ENCODE results near the gene GLYATL1B.
"Not testable (repeated sequence)": the region's sequence is repeated elsewhere in the genome, so short reads cannot be mapped to it uniquely, and the experiment has no call there.

Gene GLYATL1B

DNA sequence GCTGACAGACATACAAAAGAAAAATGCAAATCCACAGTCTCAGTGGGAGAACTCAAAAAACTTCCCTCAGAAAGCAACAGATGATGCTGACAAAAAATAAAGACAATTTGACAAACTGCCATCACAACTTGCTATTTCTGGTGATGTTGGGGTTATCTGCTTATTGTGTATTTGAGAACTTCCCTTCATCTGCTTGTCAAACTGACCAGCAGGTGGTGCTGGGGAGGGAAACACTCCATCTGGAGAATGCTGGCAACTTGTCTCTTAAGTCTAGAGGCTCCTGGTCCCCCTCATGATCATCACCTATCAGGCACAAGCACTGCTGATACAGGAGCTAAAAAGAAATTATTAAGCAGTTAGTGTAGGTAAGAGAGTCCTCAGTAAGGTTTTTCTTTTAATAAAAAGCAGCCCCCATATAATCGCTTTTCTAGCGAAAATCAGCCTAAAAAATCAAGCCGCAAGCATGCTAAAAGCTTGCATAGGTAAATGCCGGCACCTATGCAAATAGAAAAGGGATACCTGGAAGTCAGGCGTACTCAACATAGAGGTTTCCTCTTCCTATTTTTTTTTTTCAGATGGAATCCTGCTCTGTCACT is 11.1 kb downstream of the GLYATL1B start:
- peak; percentile 36 for DNase-seq

DNA sequence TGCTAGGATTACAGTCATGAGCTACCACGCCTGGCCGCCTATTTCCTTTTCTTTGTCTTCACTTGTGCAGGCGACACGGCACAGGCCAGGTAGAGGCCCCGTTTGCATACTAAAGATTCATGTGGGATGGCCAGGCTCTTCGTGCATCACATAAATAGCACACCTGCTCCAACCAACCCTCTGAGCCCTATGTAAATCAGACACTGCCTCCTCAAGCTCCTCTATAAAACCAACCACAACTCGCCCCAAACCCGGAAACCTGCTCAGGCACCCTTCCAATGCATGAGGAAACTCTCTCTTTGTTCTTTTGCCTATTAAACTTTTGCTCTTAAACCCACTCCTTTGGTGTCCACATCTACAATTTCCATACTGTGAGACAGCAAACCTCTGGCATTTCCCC is 11.8 kb downstream of the GLYATL1B start:
- not testable (repeated sequence) for DNase-seq

DNA sequence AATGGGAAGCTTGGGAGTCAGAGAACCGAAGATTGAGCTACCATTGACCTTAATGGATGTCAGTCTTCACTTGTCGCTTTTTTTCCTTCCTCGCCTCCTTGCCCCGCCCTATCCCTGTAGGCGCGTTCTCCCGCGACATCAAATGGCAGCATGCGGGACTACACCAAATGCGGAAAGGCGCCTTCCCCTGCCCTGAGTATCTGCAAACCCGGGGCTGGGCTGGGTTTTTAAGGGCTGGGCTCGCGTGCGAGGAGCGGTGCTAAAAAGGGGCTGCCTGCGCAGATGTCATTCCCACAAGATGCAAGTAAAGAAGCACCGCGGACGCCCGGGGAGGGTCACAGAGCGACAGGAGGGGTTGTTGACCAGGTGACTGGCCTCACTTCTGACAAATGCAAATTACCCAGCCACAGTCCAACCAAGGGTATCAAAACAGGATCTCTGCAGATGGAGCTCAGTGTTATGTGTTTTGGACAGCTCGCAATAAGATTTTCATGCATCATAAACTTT is 16.2 kb downstream of the GLYATL1B start:
- DNase-seq, result peak; percentile 80

DNA sequence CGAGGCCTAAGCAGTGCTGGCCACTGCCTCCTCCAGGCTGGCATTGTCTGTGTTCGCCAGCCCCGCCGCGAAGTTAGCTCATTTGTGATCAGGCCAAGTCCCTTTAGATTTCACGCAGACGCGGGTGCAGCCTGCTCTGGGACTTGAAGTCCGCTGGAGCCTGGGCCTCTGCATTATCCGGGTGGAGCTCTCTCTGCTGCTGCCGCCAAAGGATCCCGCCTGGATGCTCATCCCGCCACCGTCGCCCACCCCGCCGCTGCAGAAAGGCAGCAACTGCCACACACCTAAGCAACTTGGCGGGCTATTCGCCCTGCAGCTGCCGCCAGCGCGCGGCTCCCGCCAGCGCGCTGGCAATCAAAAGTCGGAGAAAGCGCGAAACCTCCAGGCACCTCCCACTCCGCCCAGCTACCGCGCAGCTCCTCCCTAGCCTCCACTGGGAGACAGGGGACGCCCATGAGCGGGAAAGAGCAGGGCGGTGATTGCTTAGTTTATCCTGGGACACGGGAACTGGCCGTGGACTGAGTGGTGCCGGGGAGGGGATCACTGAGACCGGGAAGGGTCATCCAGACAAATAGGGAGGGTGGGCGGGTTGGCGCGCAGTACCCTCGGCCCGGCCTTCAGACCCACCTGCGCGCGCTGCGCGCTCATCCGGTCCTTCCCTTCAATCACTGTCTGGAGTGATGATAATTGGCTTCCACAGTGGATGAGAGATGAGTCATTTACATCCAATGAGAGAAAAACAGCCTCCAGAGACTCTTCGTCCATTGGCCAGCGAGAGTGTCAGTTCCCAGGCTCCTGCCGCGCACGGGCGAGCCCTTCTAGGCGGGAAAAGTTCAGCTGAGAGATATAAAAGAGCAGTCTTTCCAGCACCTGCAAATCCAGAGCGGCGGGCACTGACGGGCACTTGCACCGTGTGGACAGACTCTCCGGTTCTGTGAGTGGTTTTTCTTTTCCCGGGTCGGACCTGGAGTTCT is 20.5 kb downstream of the GLYATL1B start, which contains the start of gene FAM111B:
Gene FAM111B (plus strand): TSS at position 875 of the 974 bp plus-strand sequence. CDS start 2,389 bp downstream, outside the sequence.
- DNase-seq, result peak; percentile 92

DNA sequence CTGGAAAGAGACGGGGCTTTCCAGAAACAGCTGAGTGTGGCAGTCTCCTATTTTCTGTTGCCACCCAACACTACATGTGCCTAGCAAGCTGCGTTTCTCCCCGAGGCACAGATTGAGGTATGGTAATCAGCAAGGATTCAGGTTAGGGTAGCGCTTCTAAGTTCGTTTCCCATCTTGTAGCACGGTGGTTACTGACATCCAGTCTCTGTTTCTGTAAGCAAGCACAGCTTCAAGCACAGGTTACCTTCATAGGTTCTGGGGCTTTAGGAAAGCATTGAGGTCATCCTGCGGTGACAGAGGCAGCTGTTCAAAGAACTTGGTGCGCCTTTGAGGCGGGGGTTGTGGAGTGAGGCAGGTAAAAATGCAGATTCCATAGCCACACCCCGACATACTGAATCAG is 21.6 kb downstream of the GLYATL1B start:
- not testable (repeated sequence) for DNase-seq

DNA sequence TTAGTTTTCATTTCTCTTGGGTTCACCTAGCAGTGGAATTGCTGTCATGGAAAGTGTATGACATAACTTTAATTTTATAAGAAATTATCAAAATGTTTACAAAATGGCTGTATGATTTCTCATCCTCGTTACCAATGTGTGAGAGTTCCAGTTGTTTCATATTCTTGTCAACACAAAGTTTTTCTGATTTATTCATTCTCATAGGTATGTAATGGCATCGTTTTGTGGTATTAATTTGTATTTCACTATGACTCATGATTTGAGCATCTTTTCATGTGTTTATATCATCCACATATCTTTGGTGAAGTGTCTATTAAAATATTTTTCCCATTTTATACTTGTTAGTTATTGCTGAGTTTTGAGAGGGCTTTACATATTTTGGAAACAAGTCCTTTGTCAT is 26.4 kb downstream of the GLYATL1B start:
- DNase-seq, result no peak

DNA sequence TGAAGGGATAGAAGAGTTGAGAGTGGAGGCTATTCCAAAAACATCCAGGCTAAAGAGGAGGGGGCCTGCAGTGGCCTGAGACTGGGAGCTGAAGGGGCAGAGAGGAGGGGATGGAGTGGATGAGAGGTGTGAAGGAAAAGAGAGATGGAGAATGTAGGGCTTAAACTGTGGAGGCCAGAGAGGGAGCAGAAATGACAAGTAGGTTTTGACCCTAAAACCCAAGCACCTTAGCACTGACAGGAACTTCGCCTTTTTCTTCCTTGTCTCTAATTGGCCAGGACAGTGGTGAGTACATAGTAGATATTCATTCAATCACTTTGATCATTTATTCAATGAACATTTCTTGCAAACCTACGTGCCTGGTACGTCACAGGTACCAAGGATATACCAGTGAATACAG is 28.2 kb downstream of the GLYATL1B start:
- no peak for DNase-seq

DNA sequence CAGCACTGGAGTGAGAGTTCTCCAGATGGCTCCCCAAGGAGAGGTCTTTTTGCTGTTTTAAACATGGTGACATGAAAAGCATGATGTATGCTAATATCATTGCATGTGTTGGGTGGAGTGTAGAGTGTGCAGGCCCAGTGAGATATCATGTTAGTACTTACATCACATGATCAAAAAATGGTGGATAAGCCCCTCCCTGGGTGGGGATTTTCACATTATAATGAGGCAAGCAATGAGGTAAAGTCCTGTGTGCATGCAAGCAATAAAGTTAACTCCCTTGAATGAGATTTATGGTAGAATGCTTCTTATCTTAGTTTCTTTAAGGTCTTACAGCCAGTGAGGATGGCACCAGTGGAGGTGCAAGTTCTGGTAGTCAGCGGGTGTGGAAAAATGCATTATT is 29.4 kb downstream of the GLYATL1B start:
- DNase-seq, result no peak

DNA sequence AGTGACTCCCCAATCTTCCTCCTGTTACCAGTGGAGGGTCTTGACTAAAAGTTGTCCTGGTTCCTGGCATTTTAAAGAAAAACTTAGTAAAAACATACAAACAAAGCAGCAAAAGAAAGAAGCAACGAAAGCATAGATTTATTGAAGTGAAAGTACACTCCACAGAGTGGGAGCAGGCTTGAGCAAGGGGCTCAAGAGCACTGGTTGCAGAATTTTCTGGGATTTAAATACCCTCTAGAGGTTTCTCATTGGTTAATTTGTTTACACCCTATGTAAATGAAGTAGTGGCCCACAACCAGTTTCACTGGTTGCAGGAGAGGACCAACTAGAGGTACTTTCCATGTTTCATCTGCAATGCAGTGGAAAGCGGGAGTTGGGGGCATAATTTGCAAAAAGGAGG is 31.7 kb downstream of the GLYATL1B start:
- no peak for DNase-seq

DNA sequence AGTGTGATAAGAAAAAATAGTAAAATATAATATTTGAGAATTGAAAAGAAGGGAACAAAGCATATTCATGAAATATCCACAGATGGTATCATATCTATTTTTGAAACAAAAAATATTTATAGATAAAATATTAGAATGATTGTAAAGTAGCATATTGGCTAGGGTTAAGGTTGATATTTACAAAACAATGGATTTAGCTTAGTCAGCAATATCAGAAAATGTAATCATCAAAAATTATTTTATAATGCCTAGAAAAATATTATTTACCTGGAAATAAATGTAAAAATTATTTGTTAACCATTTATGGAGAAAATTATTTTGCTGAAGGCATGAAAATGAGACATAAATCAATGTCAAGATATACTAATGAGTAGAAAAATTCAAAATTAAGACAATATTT is 33.7 kb downstream of the GLYATL1B start:
- DNase-seq, result no peak

DNA sequence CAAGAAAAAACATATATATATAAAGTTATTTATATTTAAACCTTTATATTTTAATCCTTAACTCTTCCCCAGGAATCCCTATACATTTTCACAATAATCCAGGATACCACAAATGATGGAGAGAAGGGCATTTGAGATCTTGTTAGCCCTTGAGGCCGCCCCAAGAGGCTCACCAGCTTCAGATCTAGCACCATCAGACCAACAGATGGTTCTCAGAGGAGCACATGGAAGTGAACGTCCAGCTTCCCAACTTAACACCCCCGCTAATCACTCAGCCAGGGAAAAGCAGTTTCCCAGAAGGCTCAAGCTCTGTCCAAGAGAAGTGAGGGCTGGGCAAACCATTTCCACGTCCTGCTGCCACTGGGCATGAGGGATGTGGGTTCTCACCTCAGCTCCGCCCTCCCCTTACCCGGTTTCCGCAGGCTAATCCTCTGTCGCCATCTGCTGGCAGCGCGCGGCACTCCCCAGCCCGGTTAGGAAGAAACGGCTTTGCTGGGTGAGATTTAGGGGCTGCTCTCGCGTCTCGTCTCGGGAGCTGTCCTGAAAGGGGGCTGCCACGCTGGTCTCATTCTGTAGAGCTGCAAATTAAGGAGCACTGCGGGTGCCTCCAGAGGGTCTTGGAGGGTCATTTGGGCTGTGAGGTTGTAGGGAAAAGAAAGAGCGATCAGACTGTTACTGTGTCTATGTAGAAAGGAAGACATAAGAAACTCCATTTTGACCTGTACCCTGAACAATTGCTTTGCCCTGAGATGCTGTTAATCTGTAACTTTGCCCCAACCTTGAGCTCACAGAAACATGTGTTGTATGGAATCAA is 49.7 kb downstream of the GLYATL1B start:
- peak; percentile 94 for DNase-seq

DNA sequence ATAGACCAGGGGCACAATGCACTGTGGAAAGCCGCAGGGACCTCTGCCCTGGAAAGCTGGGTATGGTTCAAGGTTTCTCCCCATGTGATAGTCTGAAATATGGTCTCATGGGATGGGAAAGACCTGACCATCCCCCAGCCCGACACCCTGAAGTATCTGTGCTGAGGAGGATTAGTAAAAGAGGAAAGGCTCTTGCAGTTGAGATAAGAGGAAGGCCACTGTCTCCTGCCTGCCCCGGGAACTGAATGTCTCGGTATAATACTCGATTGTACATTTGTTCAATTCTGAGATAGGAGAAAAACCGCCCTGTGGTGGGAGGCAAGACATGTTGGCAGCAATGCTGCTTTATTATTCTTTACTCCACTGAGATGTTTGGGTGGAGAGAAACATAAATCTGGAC is 50.4 kb downstream of the GLYATL1B start:
- not testable (repeated sequence) for DNase-seq

DNA sequence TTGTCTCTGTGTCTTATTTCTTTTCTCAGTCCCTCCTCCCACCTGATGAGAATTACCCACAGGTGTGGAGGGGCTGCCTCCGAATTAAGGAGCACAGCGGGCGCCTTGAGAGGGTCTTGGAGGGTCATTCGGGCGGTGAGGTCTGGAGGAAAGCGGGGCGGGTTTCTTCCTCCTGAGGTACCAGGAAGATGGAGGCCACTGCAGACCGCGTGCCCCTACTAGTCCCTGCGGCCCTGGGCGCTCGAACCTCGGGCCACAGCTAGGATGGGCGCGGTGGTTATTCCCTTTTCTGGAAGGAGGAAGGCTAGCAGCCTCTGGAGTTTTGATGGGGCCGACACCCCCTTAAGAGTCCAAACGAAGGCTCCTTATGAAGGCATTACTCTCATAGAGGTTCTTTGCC is 51.1 kb downstream of the GLYATL1B start:
- no peak for DNase-seq

DNA sequence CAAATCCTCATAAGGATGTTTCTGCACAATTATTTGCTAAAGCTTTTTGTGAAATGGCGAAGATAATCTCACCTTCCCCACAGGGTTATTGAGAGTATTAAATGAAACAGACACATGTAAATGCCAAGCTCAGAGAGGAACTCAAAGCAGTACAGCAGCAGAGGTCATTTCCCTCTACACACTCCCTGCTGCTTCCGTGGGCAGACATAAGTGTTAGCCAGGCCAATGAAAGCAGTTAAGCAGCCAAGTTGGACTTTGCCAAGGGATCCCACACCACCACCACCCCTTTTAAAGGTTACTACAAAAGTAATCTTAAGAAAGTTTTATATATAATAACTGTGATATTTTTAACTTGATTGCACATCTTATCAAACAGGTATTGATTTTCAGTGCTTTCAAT is 52.5 kb downstream of the GLYATL1B start:
- DNase-seq, result no peak

DNA sequence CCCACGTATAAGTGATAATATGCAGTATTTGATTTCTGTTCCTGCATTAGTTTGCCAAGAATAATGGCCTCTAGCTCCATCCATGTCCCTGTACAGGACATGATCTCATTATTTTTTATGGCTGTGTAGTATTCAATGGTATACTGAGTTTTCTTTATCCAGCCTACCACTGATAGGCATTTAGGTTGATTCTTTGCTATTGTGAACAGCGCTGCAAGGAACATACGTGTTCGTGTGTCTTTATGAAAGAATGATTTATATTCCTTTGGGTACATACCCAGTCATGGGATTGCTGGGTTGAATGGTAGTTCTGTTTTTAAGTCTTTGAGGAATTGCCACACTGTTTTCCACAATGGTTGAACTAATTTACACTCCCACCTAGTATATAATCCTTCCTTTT is 55.1 kb downstream of the GLYATL1B start:
- no peak for DNase-seq

DNA sequence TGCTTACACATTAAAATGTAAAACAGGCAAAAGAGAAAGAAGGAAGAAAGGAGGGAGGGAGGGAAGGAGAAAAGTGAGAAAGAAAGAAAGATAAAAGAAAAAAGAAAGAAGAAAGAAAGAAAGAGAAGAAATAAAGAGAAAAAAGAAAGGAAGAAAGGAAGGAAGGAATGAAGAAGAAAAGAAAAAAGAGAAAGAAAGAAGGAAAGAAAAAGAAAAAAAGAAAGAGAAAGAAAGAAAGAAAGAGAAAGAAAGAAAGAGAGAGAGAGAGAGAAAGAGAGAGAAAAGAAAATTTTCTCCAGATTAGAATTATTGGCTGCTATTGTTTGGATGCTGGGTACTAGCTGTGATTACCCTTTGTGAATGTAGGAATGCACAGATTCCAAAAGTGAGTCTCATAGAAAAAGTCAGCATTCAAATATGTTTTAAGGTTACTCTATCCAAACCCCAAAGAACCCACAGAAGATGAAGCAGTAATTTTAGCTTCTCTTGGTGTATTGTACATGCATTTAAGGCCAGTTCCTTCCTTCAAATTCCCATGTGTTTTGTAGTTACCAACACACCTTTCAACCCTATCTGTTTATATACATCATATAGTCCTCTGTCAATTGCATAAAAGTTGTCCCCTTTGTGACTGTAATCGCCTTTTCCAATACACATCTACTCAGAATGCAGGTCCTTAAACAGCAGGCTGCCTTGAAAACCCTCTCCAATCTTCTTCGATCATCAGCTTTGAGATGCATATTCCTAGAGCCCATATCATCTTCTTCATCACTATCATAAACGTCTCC is 55.8 kb downstream of the GLYATL1B start:
- no peak for DNase-seq

DNA sequence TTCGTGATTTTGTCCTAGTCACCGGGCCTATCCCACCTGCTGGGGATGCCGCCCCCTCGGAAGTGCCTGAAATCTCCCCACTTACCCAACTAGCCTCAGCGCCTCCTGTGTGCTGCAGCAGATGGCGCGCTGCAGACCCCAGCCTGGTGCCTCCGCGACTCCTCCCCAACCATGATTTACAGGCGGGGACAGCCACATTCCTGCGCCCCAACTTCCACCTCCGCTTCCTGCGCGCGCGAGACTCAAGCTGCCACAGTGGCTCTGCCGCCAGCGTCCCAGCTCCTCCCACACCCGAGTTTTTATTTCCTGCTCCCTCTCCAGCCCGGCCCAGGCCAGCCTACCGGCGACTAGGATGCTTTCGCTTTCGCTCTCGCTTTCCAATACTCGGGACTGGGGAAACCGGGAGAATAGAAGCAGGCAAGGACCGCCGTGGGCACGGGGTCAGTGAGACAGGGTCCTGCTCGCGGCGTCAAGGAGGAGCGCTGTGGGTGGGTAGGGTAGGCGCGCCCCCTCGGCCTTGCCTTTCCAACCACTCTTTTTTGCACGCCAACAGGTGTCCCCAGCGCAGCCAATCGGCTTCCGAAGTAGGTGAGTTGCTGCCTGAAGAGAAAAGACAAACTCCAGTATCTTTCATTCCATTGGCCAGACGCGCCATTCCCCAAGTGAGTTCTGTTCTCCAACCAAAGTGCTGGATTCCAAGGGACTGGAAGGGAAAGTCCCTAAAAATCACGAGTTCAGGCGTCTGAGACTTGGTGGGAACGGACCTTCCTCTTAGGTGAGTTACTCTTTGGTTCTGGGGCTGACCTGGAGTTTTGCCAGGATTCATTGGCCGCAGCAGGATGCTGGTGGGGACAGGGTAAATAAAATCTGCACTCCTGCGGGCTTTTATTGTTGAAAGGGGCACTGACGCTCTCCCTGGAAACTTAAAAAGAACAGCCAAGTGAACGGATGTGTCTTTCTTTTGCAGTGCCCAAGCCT is 56.7 kb downstream of the GLYATL1B start, which contains the start of gene FAM111A:
Gene FAM111A (plus strand): TSS at position 327 of the 978 bp plus-strand sequence. CDS start 6,017 bp downstream, outside the sequence.
- DNase-seq, result peak; percentile 91

DNA sequence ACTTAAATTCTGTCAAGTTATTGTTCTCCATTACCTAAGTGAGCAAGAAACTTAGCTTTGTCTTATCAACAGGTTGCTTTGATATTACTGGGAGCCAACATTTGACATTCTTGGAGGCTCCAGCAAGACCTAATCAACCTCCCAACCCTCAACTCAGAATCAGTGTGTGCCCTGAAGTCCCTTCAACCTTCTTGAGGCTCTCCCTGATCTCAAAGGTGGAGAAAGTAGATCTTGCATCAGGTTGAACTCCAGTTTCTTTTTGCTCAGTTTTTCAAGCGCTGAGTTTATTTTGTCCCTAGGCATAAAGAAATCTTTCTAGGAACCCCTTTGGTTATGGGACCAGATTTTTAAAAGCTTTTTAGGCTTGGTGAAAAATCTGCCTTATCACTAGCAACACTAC is 58.0 kb downstream of the GLYATL1B start:
- no peak for DNase-seq
